ENCODE results near the gene MDP1. TPM values are rescaled to one million over a fixed set of nuclear protein-coding genes. Genes with fewer than 3 reads are reported as not detected.
A peak's percentile ranks its signal among the peaks of the same experiment; 100 is the strongest.
"Not testable (repeated sequence)": the region's sequence is repeated elsewhere in the genome, so short reads cannot be mapped to it uniquely, and the experiment has no call there.

MDP1 gene
- total RNA-seq, 1 donor = 21.5 TPM

DNA sequence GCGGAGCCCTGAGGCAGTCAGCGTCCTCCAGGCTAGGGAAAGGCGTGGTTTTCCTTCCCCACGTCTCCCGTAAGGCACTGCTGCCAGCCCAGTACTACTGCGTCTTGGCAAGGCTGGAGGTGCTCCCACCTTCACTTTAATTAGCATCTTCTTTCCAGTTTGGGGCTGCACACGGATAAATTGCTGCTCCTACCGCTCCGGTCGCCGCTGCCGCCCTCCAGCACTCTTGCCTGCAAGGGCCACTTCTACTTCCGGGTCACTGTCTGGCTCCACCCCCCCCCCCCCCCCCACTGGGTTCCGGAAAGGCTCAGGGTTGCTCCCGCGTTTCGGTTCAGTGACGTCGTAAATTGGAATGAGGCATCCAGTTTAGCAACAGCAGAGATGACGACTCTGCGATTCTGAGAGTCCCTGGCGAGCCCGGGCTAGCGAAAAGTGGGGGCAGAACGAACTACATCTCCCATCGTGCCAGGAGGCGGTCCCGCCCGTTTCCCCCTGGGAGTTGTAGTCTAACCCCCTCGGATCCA lies 16.3 kb upstream of the MDP1 start, which contains the start of gene NEDD8:
TSS of gene NEDD8 (minus strand) at position 247 of the 524 bp plus-strand sequence. CDS start at position 147, 100 bp downstream.
- DNase-seq (ENCODE audit: low read depth in 2 of 3, low spot score in 2 of 3) = peak; percentile 80 to 94 (median 89)

DNA sequence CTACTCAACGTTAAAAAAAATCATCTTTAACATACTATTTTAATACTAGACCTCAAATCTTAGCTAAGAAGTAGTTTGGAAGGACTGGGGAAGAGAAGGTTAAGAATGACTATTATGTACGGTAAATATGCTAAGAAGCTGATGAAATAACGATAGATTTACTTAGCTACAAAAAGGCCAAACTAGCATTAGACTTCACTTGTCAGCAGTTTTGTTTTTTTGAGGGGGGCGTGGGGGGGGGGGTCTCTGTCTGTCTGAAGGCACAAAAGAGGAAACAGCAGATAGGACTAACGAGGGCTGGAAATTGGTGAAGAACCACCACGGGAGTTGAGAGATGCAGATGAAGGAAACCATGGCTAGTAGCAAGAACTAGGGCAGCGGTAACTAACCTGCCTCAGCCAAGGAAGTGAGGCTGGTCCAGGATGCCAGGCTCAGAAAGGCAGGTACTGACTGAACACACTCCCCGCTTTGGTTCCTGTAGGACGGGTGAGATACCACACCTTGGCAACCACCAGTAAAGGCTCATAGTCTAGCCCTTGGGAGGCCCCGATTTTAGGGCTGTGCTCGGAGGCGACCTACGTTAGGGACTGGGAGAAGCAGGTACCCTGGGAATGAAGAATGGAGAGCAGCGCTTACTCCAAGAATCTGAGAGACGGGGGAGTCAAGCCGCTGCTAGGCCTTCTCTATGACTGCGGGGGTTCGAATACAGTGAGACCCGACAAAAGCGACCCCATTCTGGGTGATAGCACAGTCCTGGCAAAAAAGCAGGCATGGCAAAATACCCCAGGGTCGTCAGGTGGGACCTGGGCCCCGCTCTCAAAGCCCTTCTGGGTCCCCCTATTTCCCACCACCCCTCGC lies 15.6 kb upstream of the MDP1 start:
- peak in 1 of 3 donors; percentile 18 for DNase-seq (ENCODE audit: low read depth in 2 of 3, low spot score in 2 of 3)

- DNase-seq (ENCODE audit: low read depth in 2 of 3, low spot score in 2 of 3) = no peak
These were observed 13.0 kb upstream of the MDP1 start for GRCh38 chr14:24228902-24229301.

- DNase-seq (ENCODE audit: low read depth in 2 of 3, low spot score in 2 of 3) = no peak
These were observed 10.6 kb upstream of the MDP1 start for GRCh38 chr14:24226473-24226872.

DNA sequence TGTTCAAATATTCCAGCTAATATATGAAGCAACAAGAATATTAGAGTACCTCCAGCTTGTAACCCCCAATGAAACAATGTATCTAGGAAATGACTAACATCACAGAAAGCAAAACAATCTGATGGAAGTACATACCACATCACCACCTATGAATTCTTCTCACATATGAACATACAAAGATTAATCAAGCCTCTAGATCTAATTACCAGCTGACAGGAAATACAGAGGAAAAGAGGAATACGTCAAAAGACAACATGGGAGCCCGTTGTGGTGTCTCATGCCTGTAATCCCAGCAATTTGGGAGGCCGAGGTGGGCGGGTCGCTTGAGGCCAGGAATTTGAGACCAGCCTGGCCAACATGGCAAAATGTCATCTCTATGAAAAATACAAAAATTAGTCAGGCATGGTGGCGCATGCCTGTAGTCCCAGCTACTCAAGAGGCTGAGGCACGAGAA lies 8.8 kb upstream of the MDP1 start:
- no peak for DNase-seq (ENCODE audit: low read depth in 2 of 3, low spot score in 2 of 3)

- DNase-seq (ENCODE audit: low read depth in 2 of 3, low spot score in 2 of 3) = not testable (repeated sequence)
These were observed 7.1 kb upstream of the MDP1 start for GRCh38 chr14:24222987-24223386.

GRCh38 chr14:24219521-24219920 lies 3.7 kb upstream of the MDP1 start:
- no peak for DNase-seq (ENCODE audit: low read depth in 2 of 3, low spot score in 2 of 3)

GRCh38 chr14:24219080-24219479 lies 3.2 kb upstream of the MDP1 start:
- no peak for DNase-seq (ENCODE audit: low read depth in 2 of 3, low spot score in 2 of 3)

DNA sequence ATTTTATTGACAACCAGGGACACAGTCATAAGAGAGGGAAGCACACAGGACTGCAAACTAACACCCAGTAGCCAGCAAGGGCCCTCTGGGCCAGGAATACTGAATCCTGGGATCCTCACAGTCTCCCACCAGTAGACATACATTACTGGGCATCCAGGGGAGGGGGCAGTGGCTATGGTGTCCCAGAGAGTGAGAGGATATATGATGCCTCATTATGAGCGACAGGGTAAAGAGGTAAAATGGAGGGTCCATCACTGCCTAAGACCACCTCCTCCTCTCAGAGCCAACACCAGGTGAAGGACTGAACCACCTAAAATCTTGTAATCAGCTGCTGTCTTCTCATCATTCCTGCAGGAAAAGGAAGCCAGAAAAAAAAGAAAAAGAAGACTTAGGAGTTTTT lies 1.0 kb upstream of the MDP1 start:
- not testable (repeated sequence) for DNase-seq (ENCODE audit: low read depth in 2 of 3, low spot score in 2 of 3)

DNA sequence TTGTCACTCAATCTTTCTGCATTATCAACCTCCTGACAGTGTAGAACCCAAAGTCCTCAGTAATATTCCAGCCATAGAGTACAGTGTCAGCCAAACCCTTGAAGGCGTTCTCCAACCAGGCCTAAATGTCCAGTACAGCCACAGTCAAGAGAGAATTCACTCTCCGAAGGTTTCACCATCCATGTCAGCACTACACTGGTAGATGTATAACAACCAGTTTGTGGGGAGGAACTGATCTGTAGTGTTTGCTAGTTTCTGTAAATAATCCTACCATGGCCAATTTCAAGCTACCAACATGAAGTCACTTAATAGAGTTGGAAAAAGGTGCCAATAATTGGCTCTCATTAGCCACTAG lies 456 bp upstream of the MDP1 start:
- no peak for DNase-seq (ENCODE audit: low read depth in 2 of 3, low spot score in 2 of 3)

- no peak for DNase-seq (ENCODE audit: low read depth in 2 of 3, low spot score in 2 of 3)
These were observed 1.8 kb downstream of the MDP1 start for GRCh38 chr14:24213866-24214662.

DNA sequence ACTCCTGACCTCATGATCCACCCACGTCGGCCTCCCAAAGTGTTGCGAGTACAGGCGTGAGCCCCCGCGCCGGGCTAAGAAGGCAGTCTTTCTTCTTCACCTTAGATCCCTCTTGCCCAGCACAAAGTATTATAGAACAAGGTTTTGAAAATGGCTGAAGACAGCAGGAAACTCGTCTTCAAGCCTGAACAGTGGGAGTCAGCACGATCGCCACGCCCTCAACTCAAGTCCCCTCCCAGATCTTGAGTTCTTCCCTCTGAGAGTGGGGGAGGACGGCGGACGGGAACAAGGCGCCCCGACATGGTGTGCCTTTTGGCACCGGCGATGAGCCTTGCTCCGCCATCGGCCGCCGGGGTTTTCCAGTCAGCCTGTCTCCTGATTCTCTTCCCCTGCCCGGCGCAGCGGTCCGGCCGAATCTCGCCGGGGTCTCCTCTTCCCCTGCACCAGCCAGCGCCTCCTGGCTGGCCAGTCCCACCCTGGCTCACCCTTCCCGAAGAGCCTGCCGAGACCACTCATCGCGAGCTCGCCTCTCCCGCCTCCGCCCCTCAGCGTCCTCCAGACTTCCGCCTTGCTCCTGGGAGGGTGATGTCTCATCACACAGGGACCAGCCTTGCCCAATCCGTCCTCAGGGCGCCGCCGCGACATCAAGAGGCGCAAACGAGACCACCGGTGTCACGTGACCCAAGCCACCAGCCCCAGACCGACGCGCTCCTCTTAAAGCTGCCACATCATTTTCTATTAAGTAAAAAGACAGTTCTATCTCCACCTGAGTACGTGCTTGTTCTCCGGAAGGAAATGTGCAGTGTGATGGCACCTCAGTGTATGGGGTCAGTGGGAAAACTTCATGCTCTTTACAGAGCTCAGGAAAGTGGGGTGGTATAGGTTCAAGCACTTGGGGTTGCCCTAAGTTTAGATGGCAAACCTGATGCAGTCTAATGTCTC lies 2.7 kb downstream of the MDP1 start, which contains the start of gene CHMP4A:
TSS of gene CHMP4A (minus strand) at position 565 of the 942 bp plus-strand sequence. CDS start at position 516, 49 bp downstream.
- DNase-seq (ENCODE audit: low read depth in 2 of 3, low spot score in 2 of 3) = peak; percentile 86 to 99 (median 99)

DNA sequence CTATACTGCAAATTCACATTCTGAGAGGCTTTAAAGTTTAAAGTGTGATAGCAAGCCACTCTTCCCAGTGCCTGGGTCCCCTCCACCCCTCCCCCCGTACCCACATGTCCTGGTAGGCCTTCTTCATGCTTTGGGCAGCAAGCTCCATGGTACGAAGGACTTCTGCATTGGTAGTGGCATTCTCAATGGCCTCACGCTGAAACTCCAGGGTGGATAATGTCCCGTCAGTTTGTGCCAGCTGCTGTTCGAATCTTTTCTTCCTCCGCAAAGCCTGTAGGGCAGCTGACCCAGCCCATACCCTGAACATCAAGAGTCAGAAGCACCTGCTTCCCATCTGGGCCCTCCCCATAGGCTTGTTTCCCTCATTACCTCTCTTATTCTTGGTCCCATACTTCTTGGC lies 4.6 kb downstream of the MDP1 start:
- no peak for DNase-seq (ENCODE audit: low read depth in 2 of 3, low spot score in 2 of 3)

DNA sequence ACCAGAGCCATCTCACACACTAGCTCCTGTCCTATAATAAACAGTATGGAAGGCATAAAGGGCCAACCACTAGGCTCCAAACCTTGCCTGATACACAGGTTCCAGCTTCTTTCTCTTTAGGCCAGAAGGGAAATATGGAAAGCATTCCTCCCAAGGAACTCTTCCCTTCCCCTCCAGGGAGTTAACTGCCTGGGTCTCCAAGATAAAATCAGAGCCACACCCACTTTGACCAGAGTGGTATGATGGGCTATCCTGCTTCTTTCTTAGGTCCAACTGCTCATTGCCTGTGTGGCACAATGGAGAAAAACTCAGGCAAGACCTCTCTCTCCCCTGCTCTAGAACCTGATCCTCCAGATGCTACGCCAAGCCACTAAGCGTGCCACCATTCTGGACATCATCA lies 8.2 kb downstream of the MDP1 start:
- no peak for DNase-seq (ENCODE audit: low read depth in 2 of 3, low spot score in 2 of 3)

- no peak for DNase-seq (ENCODE audit: low read depth in 2 of 3, low spot score in 2 of 3)
These were observed 8.7 kb downstream of the MDP1 start for GRCh38 chr14:24207104-24207551.

GRCh38 chr14:24206260-24207103 lies 9.4 kb downstream of the MDP1 start:
- no peak for DNase-seq (ENCODE audit: low read depth in 2 of 3, low spot score in 2 of 3)

GRCh38 chr14:24204163-24205146 lies 11.4 kb downstream of the MDP1 start:
- DNase-seq (ENCODE audit: low read depth in 2 of 3, low spot score in 2 of 3) = no peak
